GM12878 (cell line): Measurements from ENCODE around the gene HIF3A. TPM values are rescaled to one million over a fixed set of nuclear protein-coding genes. Genes with fewer than 3 reads are reported as not detected.

Experiments used
- ATAC-seq: fragments of 200-7000 bp; cut with Tn5 transposase; 3 replicates; pipeline ENCODE4 v1.9.1; 2020; ENCODE audit warnings: mild to moderate bottlenecking, moderate library complexity
- BruUV-seq: library from RNA; stranded (reverse); fragments of 400-500 nt; replicated peaks from 2 replicates; lab custom pipeline; 2021; lab: Mats Ljungman, UMichigan
- CTCF ChIA-PET: fragments of 300-600 bp; sonication (Branson Sonifier 250); formaldehyde crosslinking; extraction: SDS; loops from one replicate; lab custom pipeline; 2021; ENCODE audit warnings: inconsistent platforms; lab: Yijun Ruan, JAX
- POLR2A ChIA-PET: fragments of 350-600 bp; formaldehyde crosslinking; extraction: SDS; loops from one replicate; lab custom pipeline; 2021; ENCODE audit warnings: inconsistent platforms; lab: Charles Lee
- RAD21 ChIA-PET: fragments of 300-600 bp; sonication (Branson Sonifier 250); formaldehyde crosslinking; loops from one replicate; lab custom pipeline; 2023; ENCODE audit warnings: antibody characterized with exemption; ENCODE audit not compliant: unreplicated experiment; lab: Charles Lee
- SMC1A ChIA-PET: fragments of 300-600 bp; sonication (Branson Sonifier 250); formaldehyde crosslinking; loops from one replicate; lab custom pipeline; 2023; ENCODE audit not compliant: unreplicated experiment, uncharacterized antibody; lab: Charles Lee
- DNase-seq: peaks from one replicate; pipeline ENCODE4 v3.0.0-alpha.2; 2011; ENCODE audit warnings: low read depth, low spot score
- FAIRE-seq: peaks from 3 replicates; lab custom pipeline; 2011; peaks lifted over from hg19 to GRCh38; lab: Jason Lieb, UNC
- H2AFZ ChIP-seq: 2 replicates; pipeline ENCODE4 v1.6.0; 2011; ENCODE audit warnings: low read depth, low read length, control low read depth; ENCODE audit not compliant: control insufficient read depth
- H3K27ac ChIP-seq: 2 replicates; pipeline ENCODE4 v1.5.1; 2011; ENCODE audit warnings: control low read depth; ENCODE audit not compliant: control insufficient read depth, insufficient read depth
- H3K27me3 ChIP-seq, 2 experiments: replicated peaks in 1 of 2; 2 replicates each; pipeline versions ENCODE4 v1.6.0 to v1.6.1; 2011; ENCODE audit warnings: low read length in 1 of 2; ENCODE audit not compliant: control insufficient read depth in 2 of 2, insufficient read depth in 2 of 2
- H3K36me3 ChIP-seq, 2 experiments: 2 replicates each; pipeline ENCODE4 v1.5.1; 2011; ENCODE audit warnings: low read length in 1 of 2; ENCODE audit not compliant: control insufficient read depth in 2 of 2, insufficient read depth in 2 of 2
- H3K4me1 ChIP-seq: 2 replicates; pipeline ENCODE4 v1.6.1; 2011; ENCODE audit warnings: mild to moderate bottlenecking, low read length, moderate library complexity, mixed read lengths; ENCODE audit not compliant: control insufficient read depth, insufficient read depth
- H3K4me2 ChIP-seq: 2 replicates; pipeline ENCODE4 v1.6.0; 2011; ENCODE audit warnings: control low read depth; ENCODE audit not compliant: control insufficient read depth, insufficient read depth
- H3K4me3 ChIP-seq: fragments of 200-600 bp; sonication (generic); 2 replicates; pipeline ENCODE4 v1.5.1; 2016
- H3K79me2 ChIP-seq: 2 replicates; pipeline ENCODE4 v1.6.0; 2011; ENCODE audit warnings: low read length; ENCODE audit not compliant: control insufficient read depth, insufficient read depth
- H3K9ac ChIP-seq: 2 replicates; pipeline ENCODE4 v1.8.0; 2011; ENCODE audit warnings: low read length, control low read depth, mixed read lengths; ENCODE audit not compliant: control insufficient read depth, insufficient read depth
- H3K9me3 ChIP-seq: replicated peaks from 3 replicates; pipeline ENCODE4 v1.5.1; 2011; ENCODE audit warnings: mild to moderate bottlenecking, low read length; ENCODE audit not compliant: control insufficient read depth, insufficient read depth
- H4K20me1 ChIP-seq: 2 replicates; pipeline ENCODE4 v1.6.0; 2011; ENCODE audit not compliant: control insufficient read depth, insufficient read depth
- HDAC6 ChIP-seq: fragments of 200-600 bp; sonication (generic); IDR thresholded peaks from one replicate; pipeline ENCODE4 v1.8.0; 2017; ENCODE audit warnings: antibody characterized with exemption; ENCODE audit not compliant: unreplicated experiment
- LARP7 ChIP-seq: fragments of 450-650 bp; IDR thresholded peaks from 2 replicates; pipeline ENCODE4 v1.6.1; 2017; ENCODE audit warnings: mild to moderate bottlenecking
- SP1 ChIP-seq: IDR thresholded peaks from one replicate; pipeline ENCODE4 v1.6.1; 2011; ENCODE audit warnings: low read depth, low read length
- WGBS: methylation state at CpG from one replicate; pipeline ENCODE4 v1.1.6; 2016; ENCODE audit warnings: low lambda C conversion rate; ENCODE audit not compliant: insufficient replicate concordance, insufficient coverage; ENCODE audit errors: missing lambda C conversion rate; 5-methylcytosine and 5-hydroxymethylcytosine counted together
- in situ Hi-C: fragments of 300-500 bp; cut with MboI; formaldehyde crosslinking; loops from 9 replicates; pipeline ENCODE4 v1.14.3; 2018; ENCODE audit warnings: mixed read lengths
- intact Hi-C: fragments of 100-400 bp; cut with micrococcal nuclease; formaldehyde crosslinking; loops from one replicate; pipeline ENCODE4 v1.14.2; 2022; ENCODE audit not compliant: unreplicated experiment
- polyA plus RNA-seq, 11 experiments: library from polyadenylated mRNA; depleted of rRNA in 4 of 11; unstranded in 6 of 11; stranded (reverse) in 5 of 11; fragments of >200 nt; fragmentation: Nextera tagmentation in 4 of 11; fragmentation: Illumina TruSeq in 1 of 11; extraction: Ambion mirVana in 4 of 11; extraction: Trizol in 1 of 11; gene quantifications; 1 replicate in 1 of 11; 2 replicates in 10 of 11; pipeline versions ENCODE4 v1.2.1 to v1.2.3, GENCODE V29; 2011 to 2016; ENCODE audit warnings: inconsistent platforms in 2 of 11, missing spikeins in 2 of 11, low read depth in 1 of 11
- total RNA-seq, 4 experiments: library from RNA; depleted of rRNA in 3 of 4; stranded (reverse); fragments of >200 nt in 3 of 4; fragmentation: Illumina TruSeq in 1 of 4; extraction: Trizol in 1 of 4; gene quantifications; 2 replicates each; pipeline versions ENCODE4 v1.2.1 to v1.2.3, GENCODE V29; 2013 to 2021
- TF ChIP-seq, protein P1 (sequence below): fragments of 450-650 bp; IDR thresholded peaks from 2 replicates; pipeline ENCODE4 v1.6.1; 2017; ENCODE audit warnings: mild to moderate bottlenecking, moderate library complexity
- TF ChIP-seq, protein P2 (sequence below): IDR thresholded peaks from 2 replicates; pipeline ENCODE4 v1.6.1; 2011; ENCODE audit warnings: mild to moderate bottlenecking, low read depth, low read length, moderate library complexity; ENCODE audit not compliant: insufficient replicate concordance
- TF ChIP-seq, protein P3 (sequence below): IDR thresholded peaks from 2 replicates; pipeline ENCODE4 v1.6.1; 2011; ENCODE audit warnings: borderline replicate concordance, low read depth, mild to moderate bottlenecking, moderate library complexity, low read length; ENCODE audit not compliant: insufficient read depth, poor library complexity, severe bottlenecking

HIF3A gene
- total and polyA plus RNA-seq, 10 of the 15 experiments (the other 5 are each of a cell fraction or from before 2014, with no cell fraction given), result 0.03 to 0.20 (median 0.06) TPM; not detected in 5

DNA sequence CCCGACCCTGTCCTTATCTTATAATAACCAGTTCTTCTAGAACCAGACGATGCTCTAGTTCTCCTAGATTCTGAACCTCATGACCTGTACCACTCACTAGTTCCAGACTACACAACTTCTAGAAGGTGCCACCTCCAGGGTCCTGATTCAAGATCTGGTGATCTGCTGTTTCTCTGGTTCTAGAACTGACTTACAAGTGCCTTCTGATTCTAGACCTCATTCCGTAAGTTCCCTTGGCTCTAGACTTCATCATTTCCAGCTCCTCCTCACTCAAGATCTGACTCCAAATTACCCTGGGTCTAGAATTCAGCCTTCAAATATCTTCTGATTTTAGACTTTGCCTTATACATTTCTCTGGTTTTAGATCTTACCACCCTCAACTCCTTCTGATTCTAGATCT, 45.1 kb downstream of the HIF3A start (continued):
- TF ChIP-seq, protein P1, sequence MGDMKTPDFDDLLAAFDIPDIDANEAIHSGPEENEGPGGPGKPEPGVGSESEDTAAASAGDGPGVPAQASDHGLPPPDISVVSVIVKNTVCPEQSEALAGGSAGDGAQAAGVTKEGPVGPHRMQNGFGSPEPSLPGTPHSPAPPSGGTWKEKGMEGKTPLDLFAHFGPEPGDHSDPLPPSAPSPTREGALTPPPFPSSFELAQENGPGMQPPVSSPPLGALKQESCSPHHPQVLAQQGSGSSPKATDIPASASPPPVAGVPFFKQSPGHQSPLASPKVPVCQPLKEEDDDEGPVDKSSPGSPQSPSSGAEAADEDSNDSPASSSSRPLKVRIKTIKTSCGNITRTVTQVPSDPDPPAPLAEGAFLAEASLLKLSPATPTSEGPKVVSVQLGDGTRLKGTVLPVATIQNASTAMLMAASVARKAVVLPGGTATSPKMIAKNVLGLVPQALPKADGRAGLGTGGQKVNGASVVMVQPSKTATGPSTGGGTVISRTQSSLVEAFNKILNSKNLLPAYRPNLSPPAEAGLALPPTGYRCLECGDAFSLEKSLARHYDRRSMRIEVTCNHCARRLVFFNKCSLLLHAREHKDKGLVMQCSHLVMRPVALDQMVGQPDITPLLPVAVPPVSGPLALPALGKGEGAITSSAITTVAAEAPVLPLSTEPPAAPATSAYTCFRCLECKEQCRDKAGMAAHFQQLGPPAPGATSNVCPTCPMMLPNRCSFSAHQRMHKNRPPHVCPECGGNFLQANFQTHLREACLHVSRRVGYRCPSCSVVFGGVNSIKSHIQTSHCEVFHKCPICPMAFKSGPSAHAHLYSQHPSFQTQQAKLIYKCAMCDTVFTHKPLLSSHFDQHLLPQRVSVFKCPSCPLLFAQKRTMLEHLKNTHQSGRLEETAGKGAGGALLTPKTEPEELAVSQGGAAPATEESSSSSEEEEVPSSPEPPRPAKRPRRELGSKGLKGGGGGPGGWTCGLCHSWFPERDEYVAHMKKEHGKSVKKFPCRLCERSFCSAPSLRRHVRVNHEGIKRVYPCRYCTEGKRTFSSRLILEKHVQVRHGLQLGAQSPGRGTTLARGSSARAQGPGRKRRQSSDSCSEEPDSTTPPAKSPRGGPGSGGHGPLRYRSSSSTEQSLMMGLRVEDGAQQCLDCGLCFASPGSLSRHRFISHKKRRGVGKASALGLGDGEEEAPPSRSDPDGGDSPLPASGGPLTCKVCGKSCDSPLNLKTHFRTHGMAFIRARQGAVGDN, result no peak
- TF ChIP-seq SP1, result no peak

DNA sequence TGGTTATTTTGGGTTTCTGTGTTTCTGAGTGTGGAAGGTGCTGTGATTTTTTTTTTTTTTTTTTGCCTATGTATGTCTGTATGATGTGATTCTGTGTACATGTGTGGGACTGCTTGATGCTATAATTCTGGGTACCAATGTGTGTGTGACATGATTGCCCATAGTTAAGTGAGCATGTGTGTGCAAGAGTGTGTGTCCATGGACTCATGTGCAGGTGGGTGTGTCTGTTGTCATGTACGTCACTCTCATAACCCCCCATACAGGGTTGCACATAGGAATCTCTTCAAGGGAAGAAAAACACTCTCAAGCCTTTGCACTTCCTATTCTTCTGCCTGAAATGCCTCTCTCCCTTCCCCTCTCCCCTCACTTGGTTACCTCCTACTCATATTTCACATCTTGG, 47.5 kb downstream of the HIF3A start:
- Histone ChIP-seq H3K4me3 (no peak overlapping the region), H3K27me3 (no peaks in the 10 kb centered on the region), H3K4me1 (peaks cover 14% of the 10 kb centered on the region), H3K4me2 (no peak overlapping the region), H3K79me2 (peaks cover 23% of the 10 kb centered on the region), H3K9ac (no peak overlapping the region), H3K36me3 (no peaks in the 10 kb centered on the region), H4K20me1 (no peaks in the 10 kb centered on the region), H3K9me3 (no peaks in the 10 kb centered on the region), H3K27ac (no peak overlapping the region), H2AFZ (no peak overlapping the region)
- WGBS, result 67% methylated on average over 1 of the region's 1 CpG
- ChIA-PET RAD21 (no interaction called here), SMC1A (no interaction called here), POLR2A (no interaction called here), CTCF (no interaction called here)
- FAIRE-seq, result no peak
- DNase-seq, result no peak
- no peak for ATAC-seq
- intact Hi-C loops, result no loop called here
- no TSS peak for BruUV-seq
- in situ Hi-C loops, result no loop called here
- TF ChIP-seq, protein P2, sequence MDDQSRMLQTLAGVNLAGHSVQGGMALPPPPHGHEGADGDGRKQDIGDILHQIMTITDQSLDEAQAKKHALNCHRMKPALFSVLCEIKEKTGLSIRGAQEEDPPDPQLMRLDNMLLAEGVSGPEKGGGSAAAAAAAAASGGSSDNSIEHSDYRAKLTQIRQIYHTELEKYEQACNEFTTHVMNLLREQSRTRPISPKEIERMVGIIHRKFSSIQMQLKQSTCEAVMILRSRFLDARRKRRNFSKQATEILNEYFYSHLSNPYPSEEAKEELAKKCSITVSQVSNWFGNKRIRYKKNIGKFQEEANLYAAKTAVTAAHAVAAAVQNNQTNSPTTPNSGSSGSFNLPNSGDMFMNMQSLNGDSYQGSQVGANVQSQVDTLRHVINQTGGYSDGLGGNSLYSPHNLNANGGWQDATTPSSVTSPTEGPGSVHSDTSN, result peak; percentile 28
- no peak for TF ChIP-seq HDAC6
- TF ChIP-seq, protein P3, sequence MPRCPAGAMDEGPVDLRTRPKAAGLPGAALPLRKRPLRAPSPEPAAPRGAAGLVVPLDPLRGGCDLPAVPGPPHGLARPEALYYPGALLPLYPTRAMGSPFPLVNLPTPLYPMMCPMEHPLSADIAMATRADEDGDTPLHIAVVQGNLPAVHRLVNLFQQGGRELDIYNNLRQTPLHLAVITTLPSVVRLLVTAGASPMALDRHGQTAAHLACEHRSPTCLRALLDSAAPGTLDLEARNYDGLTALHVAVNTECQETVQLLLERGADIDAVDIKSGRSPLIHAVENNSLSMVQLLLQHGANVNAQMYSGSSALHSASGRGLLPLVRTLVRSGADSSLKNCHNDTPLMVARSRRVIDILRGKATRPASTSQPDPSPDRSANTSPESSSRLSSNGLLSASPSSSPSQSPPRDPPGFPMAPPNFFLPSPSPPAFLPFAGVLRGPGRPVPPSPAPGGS, result peak; percentile 91
- TF ChIP-seq LARP7, result no peak
